ENCODE measurements around the gene PIGV.

GRCh38 chr1:26789612-26789865, 1.8 kb downstream of the PIGV start:
- TF ChIP-seq CTCF (conservative IDR thresholded peaks at IDR 0.05) (no peak), ZFX (IDR thresholded peaks at IDR 0.05) (no peak)

Data from C4-2B (cell line).